ENCODE measurements around the gene GMPPA. TPM values are rescaled to one million over a fixed set of nuclear protein-coding genes. Genes with fewer than 3 reads are reported as not detected.
A peak's percentile ranks its signal among the peaks of the same experiment; 100 is the strongest.

GMPPA gene
- total RNA-seq, 1 donor from 2014 or later: 42.5 TPM

- Mint-ChIP-seq H3K36me3 (ENCODE audit: unreplicated experiment) (peaks cover 16% of the 10 kb centered on the region), H3K27me3 (ENCODE audit: unreplicated experiment) (no peaks in the 10 kb centered on the region), H3K27ac (ENCODE audit: unreplicated experiment) (peak overlapping the region; percentile 90), H3K9me3 (ENCODE audit: unreplicated experiment) (no peaks in the 10 kb centered on the region), H3K4me1 (ENCODE audit: unreplicated experiment) (peaks cover 36% of the 10 kb centered on the region), H3K4me3 (ENCODE audit: unreplicated experiment) (peak overlapping the region; percentile 85)
- TF ChIP-seq CTCF (IDR thresholded peaks at IDR 0.05): no peak
- DNase-seq (ENCODE audit: extremely low spot score, unreplicated experiment): no peak
Measured at GRCh38 chr2:219542931-219543595, 44.4 kb downstream of the GMPPA start.

- peaks cover 29% of the 10 kb centered on the region for H3K4me1 Mint-ChIP-seq (ENCODE audit: unreplicated experiment)
- peaks cover 17% of the 10 kb centered on the region for H3K36me3 Mint-ChIP-seq (ENCODE audit: unreplicated experiment)
- H3K27ac Mint-ChIP-seq (ENCODE audit: unreplicated experiment): peak within 1 kb of the TSS; percentile 90
- no peak for TF ChIP-seq CTCF (IDR thresholded peaks at IDR 0.05)
- peak within 1 kb of the TSS; percentile 85 for H3K4me3 Mint-ChIP-seq (ENCODE audit: unreplicated experiment)
- no peaks in the 10 kb centered on the region for H3K9me3 Mint-ChIP-seq (ENCODE audit: unreplicated experiment)
- peak; percentile 99 for DNase-seq (ENCODE audit: extremely low spot score, unreplicated experiment)
- H3K27me3 Mint-ChIP-seq (ENCODE audit: unreplicated experiment): no peaks in the 10 kb centered on the region
Measured at GRCh38 chr2:219543596-219544358, 45.1 kb downstream of the GMPPA start, which contains the start of the genes CHPF and TMEM198. CHPF (minus strand) TSS chr2:219543809; CDS start chr2:219543538, 271 bp downstream. TMEM198 (plus strand) TSS chr2:219544028; CDS start chr2:219544728, 700 bp downstream.

- TF ChIP-seq CTCF (IDR thresholded peaks at IDR 0.05): no peak
- H3K27ac Mint-ChIP-seq (ENCODE audit: unreplicated experiment): peak overlapping the region; percentile 68
- no peaks in the 10 kb centered on the region for H3K27me3 Mint-ChIP-seq (ENCODE audit: unreplicated experiment)
- peaks cover 12% of the 10 kb centered on the region for H3K36me3 Mint-ChIP-seq (ENCODE audit: unreplicated experiment)
- H3K4me1 Mint-ChIP-seq (ENCODE audit: unreplicated experiment): peaks cover 27% of the 10 kb centered on the region
- H3K4me3 Mint-ChIP-seq (ENCODE audit: unreplicated experiment): peak overlapping the region; percentile 81
- no peak for DNase-seq (ENCODE audit: extremely low spot score, unreplicated experiment)
- H3K9me3 Mint-ChIP-seq (ENCODE audit: unreplicated experiment): no peaks in the 10 kb centered on the region
Measured at GRCh38 chr2:219544567-219544966, 45.9 kb downstream of the GMPPA start.

- no peak for DNase-seq (ENCODE audit: extremely low spot score, unreplicated experiment)
- Mint-ChIP-seq H3K4me3 (ENCODE audit: unreplicated experiment) (no peak overlapping the region), H3K4me1 (ENCODE audit: unreplicated experiment) (peaks cover 27% of the 10 kb centered on the region), H3K36me3 (ENCODE audit: unreplicated experiment) (peaks cover 12% of the 10 kb centered on the region), H3K9me3 (ENCODE audit: unreplicated experiment) (no peaks in the 10 kb centered on the region), H3K27ac (ENCODE audit: unreplicated experiment) (no peak overlapping the region), H3K27me3 (ENCODE audit: unreplicated experiment) (no peaks in the 10 kb centered on the region)
- no peak for TF ChIP-seq CTCF (IDR thresholded peaks at IDR 0.05)
Measured at GRCh38 chr2:219545295-219545942, 46.7 kb downstream of the GMPPA start.

All from osteocyte (in vitro differentiated cells).